Bronchial smooth muscle cell (primary cell): Measurements from ENCODE around the gene LMO1. TPM values are rescaled to one million over a fixed set of nuclear protein-coding genes. Genes with fewer than 3 reads are reported as not detected.

ENCODE experiments used
- total RNA-seq: library from RNA; depleted of rRNA; stranded (reverse); fragments of >200 nt; gene quantifications from 2 replicates; pipeline ENCODE4 v1.2.1, GENCODE V29; 2014

Gene LMO1
- total RNA-seq = not detected in 2 replicates

GRCh38 chr11:8263769-8264410 is at the start of gene LMO1:
Gene LMO1, minus strand, starts transcription at chr11:8263878. Its CDS starts 516 bp downstream, at chr11:8263362.

Other genes with a start within 250 kb of the LMO1 start
- 7.6 and 9.5 TPM in 2 replicates for gene TUB, start 182.7 kb downstream of the LMO1 start, total RNA-seq
- gene RIC3, start 94.9 kb downstream of the LMO1 start, total RNA-seq = not detected in 2 replicates